H9 (cell line): ENCODE data around the gene EVI5L. TPM values are rescaled to one million over a fixed set of nuclear protein-coding genes. Genes with fewer than 3 reads are reported as not detected.

ENCODE experiments used
- DNase-seq: peaks from one replicate; pipeline ENCODE4 v3.0.0-alpha.2; 2017
- H2AFZ ChIP-seq: one replicate; pipeline ENCODE4 v1.6.1; 2013; ENCODE audit warnings: mild to moderate bottlenecking, low read length, control low read depth, moderate library complexity
- H2AK5ac ChIP-seq: 2 replicates; pipeline ENCODE4 v1.6.1; 2013; ENCODE audit warnings: low read length, control low read depth, mixed read lengths; ENCODE audit not compliant: insufficient read length
- H2BK120ac ChIP-seq: one replicate; pipeline ENCODE4 v1.6.1; 2013; ENCODE audit warnings: low read depth, mild to moderate bottlenecking, low read length, control low read depth, inconsistent platforms; ENCODE audit not compliant: poor library complexity, severe bottlenecking
- H2BK12ac ChIP-seq: 2 replicates; pipeline ENCODE4 v1.6.1; 2013; ENCODE audit warnings: low read length, control low read depth, mixed read lengths, low read depth; ENCODE audit not compliant: insufficient read length
- H2BK15ac ChIP-seq: 2 replicates; pipeline ENCODE4 v1.6.1; 2013; ENCODE audit warnings: low read depth, low read length, control low read depth
- H2BK20ac ChIP-seq: one replicate; pipeline ENCODE4 v1.6.1; 2013; ENCODE audit warnings: low read depth, mild to moderate bottlenecking, low read length, control low read depth, inconsistent platforms; ENCODE audit not compliant: poor library complexity, severe bottlenecking
- H2BK5ac ChIP-seq: 2 replicates; pipeline ENCODE4 v1.6.1; 2013; ENCODE audit warnings: low read length, control low read depth, mixed read lengths; ENCODE audit not compliant: insufficient read length
- H3K14ac ChIP-seq: 2 replicates; pipeline ENCODE4 v1.6.1; 2013; ENCODE audit warnings: low read length, control low read depth; ENCODE audit not compliant: insufficient read depth
- H3K18ac ChIP-seq: 2 replicates; pipeline ENCODE4 v1.6.1; 2013; ENCODE audit warnings: low read depth, mild to moderate bottlenecking, mixed read lengths, low read length, control low read depth; ENCODE audit not compliant: insufficient read length
- H3K23ac ChIP-seq: 2 replicates; pipeline ENCODE4 v1.6.1; 2013; ENCODE audit warnings: low read length, control low read depth, mixed read lengths, low read depth; ENCODE audit not compliant: insufficient read length
- H3K23me2 ChIP-seq: 2 replicates; pipeline ENCODE4 v1.6.1; 2013; ENCODE audit warnings: low read depth, mild to moderate bottlenecking, mixed read lengths, low read length, control low read depth; ENCODE audit not compliant: insufficient read length, poor library complexity, severe bottlenecking
- H3K27ac ChIP-seq: 2 replicates; pipeline ENCODE4 v1.5.1; 2013; ENCODE audit warnings: low read length, control low read depth, mixed read lengths, low read depth; ENCODE audit not compliant: insufficient read length
- H3K27me3 ChIP-seq: 2 replicates; pipeline ENCODE4 v1.6.1; 2013; ENCODE audit warnings: low read length, control low read depth, inconsistent platforms; ENCODE audit not compliant: insufficient read depth
- H3K4ac ChIP-seq: 2 replicates; pipeline ENCODE4 v1.6.1; 2013; ENCODE audit warnings: low read depth, mild to moderate bottlenecking, control low read depth, inconsistent platforms, low read length, moderate library complexity
- H3K4me1 ChIP-seq: 2 replicates; pipeline ENCODE4 v1.6.1; 2013; ENCODE audit warnings: low read length, control low read depth, inconsistent platforms; ENCODE audit not compliant: insufficient read depth
- H3K4me2 ChIP-seq: 2 replicates; pipeline ENCODE4 v1.6.1; 2013; ENCODE audit warnings: low read length, control low read depth, mixed read lengths; ENCODE audit not compliant: insufficient read length, insufficient read depth
- H3K56ac ChIP-seq: 2 replicates; pipeline ENCODE4 v1.6.1; 2013; ENCODE audit warnings: low read depth, mild to moderate bottlenecking, mixed read lengths, low read length, control low read depth; ENCODE audit not compliant: insufficient read length
- H3K79me1 ChIP-seq: 2 replicates; pipeline ENCODE4 v1.6.1; 2013; ENCODE audit warnings: low read depth, mild to moderate bottlenecking, moderate library complexity, low read length, control low read depth, inconsistent platforms; ENCODE audit not compliant: insufficient read depth, poor library complexity, severe bottlenecking
- H3K79me2 ChIP-seq: 2 replicates; pipeline ENCODE4 v1.6.1; 2013; ENCODE audit warnings: low read length, control low read depth, inconsistent platforms; ENCODE audit not compliant: insufficient read depth
- H3K9ac ChIP-seq: 2 replicates; pipeline ENCODE4 v1.6.1; 2013; ENCODE audit warnings: low read length, control low read depth, mixed read lengths; ENCODE audit not compliant: insufficient read length; ENCODE audit errors: extremely low read depth
- H3K9me3 ChIP-seq: one replicate; pipeline ENCODE4 v1.6.1; 2013; ENCODE audit warnings: low read depth, low read length, inconsistent platforms; ENCODE audit not compliant: control insufficient read depth
- H3T11ph ChIP-seq: one replicate; pipeline ENCODE4 v1.6.1; 2013; ENCODE audit warnings: mild to moderate bottlenecking, low read length, control low read depth, inconsistent platforms
- H4K20me1 ChIP-seq: one replicate; pipeline ENCODE4 v1.6.1; 2013; ENCODE audit not compliant: control insufficient read depth, insufficient read length, insufficient read depth
- H4K5ac ChIP-seq: 2 replicates; pipeline ENCODE4 v1.6.1; 2013; ENCODE audit warnings: low read depth, mild to moderate bottlenecking, mixed read lengths, low read length, control low read depth; ENCODE audit not compliant: insufficient read length
- H4K8ac ChIP-seq: replicated peaks from 2 replicates; pipeline ENCODE4 v1.6.1; 2013; ENCODE audit warnings: low read length, control low read depth, mixed read lengths, low read depth; ENCODE audit not compliant: insufficient read length
- H4K91ac ChIP-seq: 2 replicates; pipeline ENCODE4 v1.6.1; 2013; ENCODE audit warnings: low read depth, mild to moderate bottlenecking, moderate library complexity, mixed read lengths, low read length, control low read depth; ENCODE audit not compliant: insufficient read length
- H3K27ac Mint-ChIP-seq, 3 experiments: 2 replicates in 2 of 3; 3 replicates in 1 of 3; pipeline ENCODE4 v1.8.0; 2020 to 2021; ENCODE audit warnings: mixed read lengths in 3 of 3, mild to moderate bottlenecking in 1 of 3, moderate library complexity in 1 of 3
- H3K27me3 Mint-ChIP-seq: 2 replicates; pipeline ENCODE4 v1.8.0; 2021; ENCODE audit warnings: low read depth, mild to moderate bottlenecking, moderate library complexity, mixed read lengths
- H3K36me3 Mint-ChIP-seq, 3 experiments: 2 replicates in 2 of 3; 3 replicates in 1 of 3; pipeline ENCODE4 v1.8.0; 2020 to 2021; ENCODE audit warnings: low read depth in 3 of 3, mixed read lengths in 3 of 3; ENCODE audit not compliant: insufficient read depth in 1 of 3
- H3K4me1 Mint-ChIP-seq, 2 experiments: 2 replicates each; pipeline ENCODE4 v1.8.0; 2020; ENCODE audit warnings: mixed read lengths in 2 of 2
- H3K4me3 Mint-ChIP-seq, 2 experiments: 2 replicates in 1 of 2; 3 replicates in 1 of 2; pipeline ENCODE4 v1.8.0; 2020 to 2021; ENCODE audit warnings: mild to moderate bottlenecking in 2 of 2, mixed read lengths in 2 of 2, moderate library complexity in 1 of 2
- H3K9me3 Mint-ChIP-seq, 2 experiments: 2 replicates in 1 of 2; 3 replicates in 1 of 2; pipeline ENCODE4 v1.8.0; 2020; ENCODE audit warnings: mild to moderate bottlenecking in 2 of 2, mixed read lengths in 2 of 2, moderate library complexity in 1 of 2
- WGBS: extraction: QIAGEN DNeasy Blood & Tissue Kit; methylation state at CpG from one replicate; pipeline ENCODE4 v1.1.7; 2013; ENCODE audit warnings: missing lambda C conversion rate, low lambda C conversion rate, mixed read lengths; ENCODE audit not compliant: insufficient read length; ENCODE audit errors: extremely low coverage; 5-methylcytosine and 5-hydroxymethylcytosine counted together
- total RNA-seq: library from RNA; stranded (reverse); gene quantifications from 2 replicates; pipeline ENCODE4 v1.2.1, GENCODE V29; 2021
- TF ChIP-seq, protein P1 (sequence below): fragments of 200-600 bp; sonication (generic); conservative IDR thresholded peaks from 3 replicates; pipeline ENCODE4 v1.8.0; 2021; ENCODE audit warnings: antibody characterized with exemption, mild to moderate bottlenecking

The EVI5L gene
- total RNA-seq, 1 experiment from 2014 or later: 7.1 TPM

DNA sequence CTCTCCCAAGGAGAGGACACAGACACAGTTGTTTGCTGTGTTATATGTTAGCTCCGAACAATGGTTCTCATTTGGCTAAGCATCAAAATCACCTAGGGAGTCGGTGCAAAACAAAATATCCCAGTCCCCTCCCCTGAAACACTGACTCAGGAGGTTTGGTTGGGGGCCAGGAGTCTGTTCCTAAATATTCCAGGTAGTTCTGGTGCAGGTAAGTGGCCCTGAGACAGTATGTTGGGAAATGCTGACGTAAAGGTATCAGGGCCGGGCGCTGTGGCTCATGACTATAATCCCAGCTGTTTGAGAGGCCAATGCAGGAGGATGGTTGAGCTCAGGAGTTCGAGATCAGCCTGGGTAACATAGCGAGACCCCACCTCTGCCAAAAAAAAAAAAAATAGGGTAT is 71.3 kb downstream of the EVI5L start:
- Histone ChIP-seq H3K9me3 (no peaks in the 10 kb centered on the region), H3K18ac (no peak overlapping the region), H2AK5ac (no peak overlapping the region), H3K27me3 (no peaks in the 10 kb centered on the region), H2BK20ac (no peak overlapping the region), H3K79me2 (peaks cover 6% of the 10 kb centered on the region; the same call in 1 of the 2 replicates), H3K14ac (no peak overlapping the region), H3K27ac (no peak overlapping the region), H3K79me1 (no peaks in the 10 kb centered on the region), H3K56ac (no peak overlapping the region), H3K4me2 (no peak overlapping the region), H2AFZ (no peak overlapping the region), H3K23ac (no peak overlapping the region), H4K8ac (no peak overlapping the region), H4K5ac (no peak overlapping the region), H2BK5ac (no peak overlapping the region), H4K20me1 (no peaks in the 10 kb centered on the region), H2BK120ac (no peak overlapping the region), H3T11ph (no peak overlapping the region), H4K91ac (no peak overlapping the region), H3K4ac (no peak overlapping the region), H2BK12ac (no peak overlapping the region), H2BK15ac (no peak overlapping the region), H3K23me2 (peaks cover 16% of the 10 kb centered on the region), H3K4me1 (0 out of 2 replicates have a peak, but pooled peaks cover 4% of the 10 kb centered on the region), H3K9ac (no peak overlapping the region)
- H3K4me3 Mint-ChIP-seq: no peak overlapping the region
- peaks cover 15 to 24% of the 10 kb centered on the region in 2 experiments for H3K4me1 Mint-ChIP-seq
- WGBS: no CpG with 5 or more reads among the region's 7 CpGs
- TF ChIP-seq, protein P1, sequence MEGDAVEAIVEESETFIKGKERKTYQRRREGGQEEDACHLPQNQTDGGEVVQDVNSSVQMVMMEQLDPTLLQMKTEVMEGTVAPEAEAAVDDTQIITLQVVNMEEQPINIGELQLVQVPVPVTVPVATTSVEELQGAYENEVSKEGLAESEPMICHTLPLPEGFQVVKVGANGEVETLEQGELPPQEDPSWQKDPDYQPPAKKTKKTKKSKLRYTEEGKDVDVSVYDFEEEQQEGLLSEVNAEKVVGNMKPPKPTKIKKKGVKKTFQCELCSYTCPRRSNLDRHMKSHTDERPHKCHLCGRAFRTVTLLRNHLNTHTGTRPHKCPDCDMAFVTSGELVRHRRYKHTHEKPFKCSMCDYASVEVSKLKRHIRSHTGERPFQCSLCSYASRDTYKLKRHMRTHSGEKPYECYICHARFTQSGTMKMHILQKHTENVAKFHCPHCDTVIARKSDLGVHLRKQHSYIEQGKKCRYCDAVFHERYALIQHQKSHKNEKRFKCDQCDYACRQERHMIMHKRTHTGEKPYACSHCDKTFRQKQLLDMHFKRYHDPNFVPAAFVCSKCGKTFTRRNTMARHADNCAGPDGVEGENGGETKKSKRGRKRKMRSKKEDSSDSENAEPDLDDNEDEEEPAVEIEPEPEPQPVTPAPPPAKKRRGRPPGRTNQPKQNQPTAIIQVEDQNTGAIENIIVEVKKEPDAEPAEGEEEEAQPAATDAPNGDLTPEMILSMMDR: no peak
- peaks cover 13 to 29% (median 20%) of the 10 kb centered on the region in 3 experiments for H3K36me3 Mint-ChIP-seq
- peaks cover 3% of the 10 kb centered on the region; the same call in 1 of the 2 replicates for H3K27me3 Mint-ChIP-seq
- H3K9me3 Mint-ChIP-seq: no peaks in the 10 kb centered on the region; a peak in 3 of 5 replicates
- no peak overlapping the region for H3K27ac Mint-ChIP-seq
- DNase-seq: no peak
